ENCODE data around the gene CEP112.

CEP112 gene

DNA sequence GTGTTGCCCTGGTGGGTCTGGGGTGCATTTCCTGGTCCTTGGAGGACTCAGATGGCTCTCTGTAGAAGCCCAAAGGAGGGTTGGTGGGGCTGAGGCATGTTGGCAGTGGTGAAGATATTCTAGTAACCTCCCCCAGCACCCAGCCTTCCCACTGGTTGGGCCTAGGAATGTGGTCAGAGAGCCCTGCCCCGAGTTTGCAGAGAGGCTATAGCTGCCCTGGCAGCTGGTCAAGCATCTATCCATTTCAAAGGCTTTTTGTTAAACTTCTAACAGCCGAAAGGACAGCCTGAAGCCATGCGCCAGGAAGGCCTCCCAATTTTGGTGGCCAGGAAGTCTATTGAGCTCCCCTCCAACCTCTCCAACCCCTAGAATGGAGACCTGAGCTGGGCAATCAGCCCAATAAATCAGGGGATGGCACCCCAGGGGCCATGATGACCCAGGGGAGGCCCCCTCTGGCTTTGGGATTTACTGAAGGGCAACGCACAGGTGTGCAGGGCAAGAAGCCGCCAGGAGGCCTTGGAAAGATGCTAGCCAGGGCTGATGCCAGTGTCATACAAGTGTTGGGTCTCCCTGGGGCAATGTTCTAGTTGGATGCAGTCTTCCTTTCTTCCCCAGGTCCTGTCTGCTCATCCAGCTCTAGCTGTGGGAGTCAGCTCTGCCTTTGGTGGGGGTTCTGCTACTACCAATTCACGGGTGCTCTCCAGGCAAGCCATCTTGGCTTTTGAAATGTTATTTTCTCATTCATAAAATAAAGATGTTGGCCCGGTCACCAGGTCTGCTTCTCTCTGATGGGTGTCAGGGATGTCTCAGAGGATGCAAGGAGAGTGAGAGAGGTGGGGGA, 599.6 kb downstream of the CEP112 start:
- peak overlapping the region in 1 of 3 experiments; percentile 34 for H3K4me3 Mint-ChIP-seq

DNA sequence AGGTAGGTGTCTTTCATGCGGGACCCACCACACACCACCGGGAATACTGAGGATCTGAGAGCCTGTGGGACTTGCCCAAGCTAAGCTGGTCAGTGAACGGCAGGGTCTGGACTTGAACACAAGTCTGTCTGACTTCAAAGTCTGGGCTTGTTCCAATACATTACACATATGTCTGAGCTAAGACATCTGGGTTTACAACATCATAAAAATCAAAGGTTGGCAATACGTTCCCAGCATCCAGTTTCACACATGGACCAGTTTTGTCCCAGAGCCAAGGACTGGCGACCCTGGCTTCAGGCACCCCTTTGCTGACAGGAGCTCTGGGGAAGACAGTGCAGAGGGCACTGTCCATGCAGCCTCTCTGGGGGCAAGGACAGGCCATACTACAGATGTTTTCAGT, 602.6 kb downstream of the CEP112 start:
- peak overlapping the region in 1 of 3 experiments; percentile 41 for H3K27ac Mint-ChIP-seq
- H3K9me3 Mint-ChIP-seq = no peaks in the 10 kb centered on the region
- H3K36me3 Mint-ChIP-seq (ENCODE audit: low read depth) = no peaks in the 10 kb centered on the region
- H3K4me3 Mint-ChIP-seq = no peak overlapping the region
- TF ChIP-seq, protein P1, sequence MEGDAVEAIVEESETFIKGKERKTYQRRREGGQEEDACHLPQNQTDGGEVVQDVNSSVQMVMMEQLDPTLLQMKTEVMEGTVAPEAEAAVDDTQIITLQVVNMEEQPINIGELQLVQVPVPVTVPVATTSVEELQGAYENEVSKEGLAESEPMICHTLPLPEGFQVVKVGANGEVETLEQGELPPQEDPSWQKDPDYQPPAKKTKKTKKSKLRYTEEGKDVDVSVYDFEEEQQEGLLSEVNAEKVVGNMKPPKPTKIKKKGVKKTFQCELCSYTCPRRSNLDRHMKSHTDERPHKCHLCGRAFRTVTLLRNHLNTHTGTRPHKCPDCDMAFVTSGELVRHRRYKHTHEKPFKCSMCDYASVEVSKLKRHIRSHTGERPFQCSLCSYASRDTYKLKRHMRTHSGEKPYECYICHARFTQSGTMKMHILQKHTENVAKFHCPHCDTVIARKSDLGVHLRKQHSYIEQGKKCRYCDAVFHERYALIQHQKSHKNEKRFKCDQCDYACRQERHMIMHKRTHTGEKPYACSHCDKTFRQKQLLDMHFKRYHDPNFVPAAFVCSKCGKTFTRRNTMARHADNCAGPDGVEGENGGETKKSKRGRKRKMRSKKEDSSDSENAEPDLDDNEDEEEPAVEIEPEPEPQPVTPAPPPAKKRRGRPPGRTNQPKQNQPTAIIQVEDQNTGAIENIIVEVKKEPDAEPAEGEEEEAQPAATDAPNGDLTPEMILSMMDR (IDR thresholded peaks at IDR 0.05; ENCODE audit: unreplicated experiment in 3 of 3) = no peak
- peaks cover 3% of the 10 kb centered on the region for H3K27me3 Mint-ChIP-seq (ENCODE audit: low read depth)
- H3K4me1 Mint-ChIP-seq = peaks cover 41% of the 10 kb centered on the region

More for the DNA sequence above, 599.6 kb downstream of the CEP112 start:
- Mint-ChIP-seq H3K36me3 (ENCODE audit: low read depth) (no peaks in the 10 kb centered on the region), H3K9me3 (no peaks in the 10 kb centered on the region), H3K4me1 (peaks cover 39% of the 10 kb centered on the region), H3K27ac (no peak overlapping the region), H3K27me3 (ENCODE audit: low read depth) (peaks cover 3% of the 10 kb centered on the region)
- TF ChIP-seq, protein P1 (IDR thresholded peaks at IDR 0.05; ENCODE audit: unreplicated experiment in 3 of 3) = no peak

DNA sequence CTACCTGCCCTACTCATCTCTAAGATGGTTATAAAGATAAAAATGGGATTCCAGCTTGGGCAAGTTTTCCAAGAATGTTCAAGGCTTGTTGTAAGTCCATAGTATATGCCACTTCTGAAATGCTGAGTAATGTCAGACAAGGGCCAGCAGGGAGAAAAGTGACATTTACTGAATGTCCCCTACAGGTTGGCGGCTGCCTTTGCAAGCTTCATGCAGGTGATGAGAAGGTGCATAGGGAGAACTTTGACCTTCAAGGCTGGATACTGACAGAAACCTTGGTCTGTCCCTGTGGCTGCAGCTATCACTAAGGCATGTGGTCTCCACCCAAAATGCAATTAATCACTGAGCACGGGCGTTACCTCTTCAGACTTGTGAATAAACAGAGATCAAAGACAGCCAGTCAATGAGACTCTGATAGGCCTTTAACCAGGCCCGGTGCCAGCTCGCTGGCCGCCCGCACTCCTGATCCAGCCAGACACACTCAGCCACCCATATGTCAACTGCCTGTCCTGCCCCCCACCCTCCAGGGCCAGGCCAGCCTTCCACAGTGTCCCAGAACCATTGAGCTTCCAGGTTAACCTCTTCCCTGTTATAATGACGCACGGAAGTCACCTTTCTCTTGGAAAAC, 603.6 kb downstream of the CEP112 start:
- Mint-ChIP-seq H3K27me3 (ENCODE audit: low read depth) (peaks cover 3% of the 10 kb centered on the region), H3K9me3 (no peaks in the 10 kb centered on the region), H3K4me1 (peaks cover 36% of the 10 kb centered on the region), H3K27ac (peak overlapping the region in 1 of 3 experiments; percentile 41), H3K36me3 (ENCODE audit: low read depth) (no peaks in the 10 kb centered on the region), H3K4me3 (no peak overlapping the region)
- TF ChIP-seq, protein P1 (IDR thresholded peaks at IDR 0.05; ENCODE audit: unreplicated experiment in 3 of 3) = no peak

DNA sequence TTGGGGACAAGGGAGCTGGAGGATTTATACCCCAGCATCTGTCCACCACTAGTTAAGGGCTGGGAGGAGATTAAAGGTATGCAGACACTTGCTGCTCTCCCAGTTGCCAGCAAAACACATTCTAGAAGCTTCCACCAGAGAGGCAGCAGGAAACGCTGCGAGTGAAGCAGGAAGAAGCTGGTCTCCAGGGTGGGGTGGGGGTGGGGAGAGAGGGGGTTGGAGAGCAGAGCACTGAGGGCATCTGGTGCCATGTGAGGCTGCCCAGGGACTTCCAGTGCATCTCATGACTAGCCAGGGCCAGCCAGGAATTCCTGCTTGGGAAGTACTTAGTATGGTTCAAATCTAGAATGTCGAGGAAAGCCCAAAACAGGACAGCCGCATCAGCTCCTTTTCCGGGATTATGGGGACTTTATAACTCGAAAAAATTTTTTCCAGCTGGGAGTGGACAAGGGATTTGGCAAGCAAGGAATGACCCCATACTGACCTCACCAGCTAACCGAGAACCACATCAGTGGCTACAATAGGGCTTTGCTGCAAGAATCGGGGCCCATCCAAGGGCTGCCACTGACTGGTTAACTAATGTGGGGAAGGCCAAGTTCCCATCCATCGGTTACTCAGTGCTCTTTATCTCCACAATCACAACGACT, 604.3 kb downstream of the CEP112 start:
- no peaks in the 10 kb centered on the region for H3K9me3 Mint-ChIP-seq

DNA sequence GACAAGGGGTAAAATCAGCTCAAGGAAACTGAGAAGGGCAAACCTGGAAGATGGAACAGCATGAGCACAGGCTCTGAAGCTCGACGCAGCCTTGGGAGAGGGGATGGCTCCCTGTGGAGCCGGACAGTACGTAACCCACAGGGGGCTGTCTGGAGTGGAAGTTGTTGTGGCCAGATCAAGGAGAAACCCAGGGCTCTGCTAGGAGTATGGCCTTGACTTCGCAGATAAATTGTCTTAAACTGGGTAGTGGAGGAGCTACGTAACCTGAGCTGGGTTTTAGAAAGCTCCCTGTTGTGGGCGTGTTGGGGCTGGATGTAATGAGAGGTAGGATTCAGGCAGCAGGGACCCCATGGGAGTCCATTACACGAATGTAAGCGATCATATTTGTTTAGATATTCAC, 605.0 kb downstream of the CEP112 start:
- TF ChIP-seq, protein P1 (IDR thresholded peaks at IDR 0.05; ENCODE audit: unreplicated experiment in 3 of 3) = no peak
- Mint-ChIP-seq H3K36me3 (ENCODE audit: low read depth) (no peaks in the 10 kb centered on the region), H3K4me1 (peaks cover 33% of the 10 kb centered on the region), H3K27me3 (ENCODE audit: low read depth) (no peaks in the 10 kb centered on the region), H3K9me3 (no peaks in the 10 kb centered on the region), H3K4me3 (no peak overlapping the region), H3K27ac (peak overlapping the region in 2 of 3 experiments; percentile 40)

More for the DNA sequence above, 604.3 kb downstream of the CEP112 start:
- peaks cover 33% of the 10 kb centered on the region for H3K4me1 Mint-ChIP-seq
- no peaks in the 10 kb centered on the region for H3K27me3 Mint-ChIP-seq (ENCODE audit: low read depth)
- H3K36me3 Mint-ChIP-seq (ENCODE audit: low read depth) = no peaks in the 10 kb centered on the region
- TF ChIP-seq, protein P1 (IDR thresholded peaks at IDR 0.05; ENCODE audit: unreplicated experiment in 3 of 3) = no peak
- H3K27ac Mint-ChIP-seq = peak overlapping the region in 2 of 3 experiments; percentile 40 to 41
- H3K4me3 Mint-ChIP-seq = no peak overlapping the region
